ENCODE results near the gene DENND1A.

DENND1A gene

GRCh38 chr9:123346826-123347225, 583.1 kb downstream of the DENND1A start:
- no peak for TF ChIP-seq POLR2A (IDR thresholded peaks at IDR 0.05; ENCODE audit: low read depth, low read length)
- DNase-seq (ENCODE audit: insufficient read length, low spot score) (no peak), FAIRE-seq (no peak)

GRCh38 chr9:123346026-123346425, 583.9 kb downstream of the DENND1A start:
- DNase-seq (ENCODE audit: insufficient read length, low spot score) (no peak), FAIRE-seq (no peak)
- TF ChIP-seq POLR2A (IDR thresholded peaks at IDR 0.05; ENCODE audit: low read depth, low read length) = no peak

- FAIRE-seq (no peak), DNase-seq (ENCODE audit: insufficient read length, low spot score) (no peak)
- no peak for TF ChIP-seq POLR2A (IDR thresholded peaks at IDR 0.05; ENCODE audit: low read depth, low read length)
These were observed 584.4 kb downstream of the DENND1A start for GRCh38 chr9:123345567-123345955.

GRCh38 chr9:123344192-123344949, 585.6 kb downstream of the DENND1A start:
- no peak for TF ChIP-seq POLR2A (IDR thresholded peaks at IDR 0.05; ENCODE audit: low read depth, low read length)
- DNase-seq (ENCODE audit: insufficient read length, low spot score) (no peak), FAIRE-seq (no peak)

GRCh38 chr9:123343443-123344191, 586.3 kb downstream of the DENND1A start:
- no peak for DNase-seq (ENCODE audit: insufficient read length, low spot score)
- no peak for TF ChIP-seq POLR2A (IDR thresholded peaks at IDR 0.05; ENCODE audit: low read depth, low read length)
- FAIRE-seq = no peak

- TF ChIP-seq POLR2A (IDR thresholded peaks at IDR 0.05; ENCODE audit: low read depth, low read length) = no peak
- no peak for FAIRE-seq
These were observed 587.7 kb downstream of the DENND1A start for GRCh38 chr9:123342247-123342646.

GRCh38 chr9:123341816-123342215, 588.1 kb downstream of the DENND1A start:
- FAIRE-seq = no peak
- no peak for DNase-seq (ENCODE audit: insufficient read length, low spot score)
- TF ChIP-seq POLR2A (IDR thresholded peaks at IDR 0.05; ENCODE audit: low read depth, low read length) = no peak

More at GRCh38 chr9:123342247-123342646, 587.7 kb downstream of the DENND1A start:
- no peak for DNase-seq (ENCODE audit: insufficient read length, low spot score)

GRCh38 chr9:123339666-123340510, 590.0 kb downstream of the DENND1A start:
- DNase-seq (ENCODE audit: insufficient read length, low spot score) (no peak), FAIRE-seq (no peak)
- TF ChIP-seq POLR2A (IDR thresholded peaks at IDR 0.05; ENCODE audit: low read depth, low read length) = no peak

- FAIRE-seq = no peak
- no peak for TF ChIP-seq POLR2A (IDR thresholded peaks at IDR 0.05; ENCODE audit: low read depth, low read length)
- DNase-seq (ENCODE audit: insufficient read length, low spot score) = no peak
These were observed 590.9 kb downstream of the DENND1A start for GRCh38 chr9:123338710-123339665.

- no peak for DNase-seq (ENCODE audit: insufficient read length, low spot score)
- FAIRE-seq = no peak
- TF ChIP-seq POLR2A (IDR thresholded peaks at IDR 0.05; ENCODE audit: low read depth, low read length) = no peak
These were observed 592.0 kb downstream of the DENND1A start for GRCh38 chr9:123337971-123338370.

- no peak for TF ChIP-seq POLR2A (IDR thresholded peaks at IDR 0.05; ENCODE audit: low read depth, low read length)
- no peak for FAIRE-seq
- no peak for DNase-seq (ENCODE audit: insufficient read length, low spot score)
These were observed 593.0 kb downstream of the DENND1A start for GRCh38 chr9:123336959-123337358.

- FAIRE-seq (no peak), DNase-seq (ENCODE audit: insufficient read length, low spot score) (no peak)
- TF ChIP-seq POLR2A (IDR thresholded peaks at IDR 0.05; ENCODE audit: low read depth, low read length) = no peak
These were observed 593.5 kb downstream of the DENND1A start for GRCh38 chr9:123336449-123336848.

GRCh38 chr9:123335986-123336329, 594.0 kb downstream of the DENND1A start:
- no peak for FAIRE-seq
- no peak for DNase-seq (ENCODE audit: insufficient read length, low spot score)
- TF ChIP-seq POLR2A (IDR thresholded peaks at IDR 0.05; ENCODE audit: low read depth, low read length) = no peak
